Kidney (tissue), 14 donors: ENCODE data around the gene S100A4. TPM values are rescaled to one million over a fixed set of nuclear protein-coding genes. Genes with fewer than 3 reads are reported as not detected.
A peak's percentile ranks its signal among the peaks of the same experiment; 100 is the strongest.

Source experiments
- DNase-seq, 5 donors: peaks; one replicate each; pipeline ENCODE4 v3.0.0-alpha.2; 2013 to 2020
- FAIRE-seq: peaks from 2 replicates; lab custom pipeline; 2012; peaks lifted over from hg19 to GRCh38; lab: Jason Lieb, UNC
- H3K27ac ChIP-seq, 2 donors: one replicate each; pipeline ENCODE4 v1.7.0; 2013; ENCODE audit warnings: low read depth in 2 of 2, low read length in 2 of 2, inconsistent platforms in 1 of 2
- H3K27me3 ChIP-seq: one replicate; pipeline ENCODE4 v1.7.1; 2013; ENCODE audit warnings: low read length, inconsistent platforms; ENCODE audit not compliant: control insufficient read depth, insufficient read depth
- H3K36me3 ChIP-seq, 3 donors: one replicate each; pipeline versions ENCODE4 v1.7.0 to v1.7.1; 2013; ENCODE audit warnings: low read length in 3 of 3, control low read depth in 1 of 3, inconsistent platforms in 1 of 3; ENCODE audit not compliant: insufficient read depth in 3 of 3, control insufficient read depth in 2 of 3
- H3K4me1 ChIP-seq, 3 donors: one replicate each; pipeline versions ENCODE4 v1.7.0 to v1.7.1; 2013; ENCODE audit warnings: low read length in 3 of 3, inconsistent platforms in 1 of 3, low read depth in 1 of 3; ENCODE audit not compliant: control insufficient read depth in 2 of 3, insufficient read depth in 2 of 3
- H3K4me3 ChIP-seq, 3 donors: one replicate each; pipeline versions ENCODE4 v1.7.0 to v1.8.1; 2013; ENCODE audit warnings: low read length in 3 of 3, control low read depth in 1 of 3, inconsistent platforms in 1 of 3
- H3K9ac ChIP-seq, 3 donors: one replicate each; pipeline versions ENCODE4 v1.7.0 to v1.7.1; 2013; ENCODE audit warnings: low read length in 3 of 3, control low read depth in 1 of 3, inconsistent platforms in 1 of 3
- H3K9me3 ChIP-seq, 3 donors: one replicate each; pipeline versions ENCODE4 v1.7.0 to v1.7.1; 2013; ENCODE audit warnings: low read length in 3 of 3, control low read depth in 1 of 3, inconsistent platforms in 1 of 3; ENCODE audit not compliant: control insufficient read depth in 2 of 3, insufficient read depth in 1 of 3
- CTCF ChIP-seq: IDR thresholded peaks from 3 replicates; pipeline ENCODE4 v1.5.1; 2012; ENCODE audit warnings: mild to moderate bottlenecking, moderate library complexity, borderline replicate concordance; ENCODE audit not compliant: insufficient read depth; ENCODE audit errors: extremely low read depth
- intact Hi-C: fragments of 100-400 bp; cut with DNase I; formaldehyde crosslinking; loops from one replicate; pipeline ENCODE4 v1.11.1; 2022
- polyA plus RNA-seq: library from polyadenylated mRNA; stranded (reverse); fragments of 350-450 nt; fragmentation: Illumina TruSeq; extraction: RNeasy Lipid Tissue Mini Kit (QIAGEN cat#74804); gene quantifications from one replicate; pipeline ENCODE4 v1.2.3, GENCODE V29; 2014; ENCODE audit warnings: low read depth, low replicate concordance; ENCODE audit not compliant: insufficient read depth
- total RNA-seq: library from RNA; stranded (reverse); fragmentation: NEBNext Ultra II Directional; extraction: Animal tissue kit (Norgen Biotek cat#: 25700); gene quantifications from one replicate; pipeline ENCODE4 v1.2.1, GENCODE V29; 2021
- donor health status: control.
- donor health status: control.
- donor health status: control.
- donor health status: control.
- donor health status: control.
- donor health status: DM: yes; HTN: yes; CAD: no.
- donor health status: Normal renal cell carcinoma (clear cell type).

S100A4 gene
- total and polyA plus RNA-seq, 2 donors from 2014 or later: 141 to 204 TPM

- no peaks in the 10 kb centered on the region for H3K27me3 ChIP-seq
- peak overlapping the region; percentile 71 to 83 for H3K27ac ChIP-seq
- peaks cover 0 to 30% (median 9%) of the 10 kb centered on the region in 3 donors for H3K4me1 ChIP-seq
- intact Hi-C loops: no loop called here
- DNase-seq (peak in 2 of 5 donors; percentile 43 to 53), FAIRE-seq (no peak)
- H3K36me3 ChIP-seq: no peaks in the 10 kb centered on the region
- no peak for TF ChIP-seq CTCF
- H3K9ac ChIP-seq: peak overlapping the region in 1 of 3 donors; percentile 14
- H3K9me3 ChIP-seq: no peaks in the 10 kb centered on the region
- no peak overlapping the region for H3K4me3 ChIP-seq
Measured at GRCh38 chr1:153553830-153554541, 8.4 kb upstream of the S100A4 start.

- Histone ChIP-seq H3K4me1 (peaks cover 0 to 34% (median 9%) of the 10 kb centered on the region in 3 donors), H3K4me3 (no peak overlapping the region), H3K27me3 (no peaks in the 10 kb centered on the region), H3K9ac (peak overlapping the region in 1 of 3 donors; percentile 14), H3K9me3 (no peaks in the 10 kb centered on the region), H3K27ac (peak overlapping the region; percentile 71 to 83), H3K36me3 (no peaks in the 10 kb centered on the region)
- FAIRE-seq (no peak), DNase-seq (peak in 2 of 5 donors; percentile 26 to 48)
- no peak for TF ChIP-seq CTCF
- intact Hi-C loops: no loop called here
Measured at GRCh38 chr1:153553096-153553495, 7.5 kb upstream of the S100A4 start.

- Histone ChIP-seq H3K9me3 (no peaks in the 10 kb centered on the region), H3K27ac (no peak overlapping the region), H3K36me3 (no peaks in the 10 kb centered on the region), H3K27me3 (no peaks in the 10 kb centered on the region), H3K4me1 (peaks cover 0 to 38% (median 9%) of the 10 kb centered on the region in 3 donors), H3K4me3 (no peak overlapping the region), H3K9ac (no peak overlapping the region)
- no peak for TF ChIP-seq CTCF
- peak in 2 of 5 donors; percentile 27 to 59 for DNase-seq
- FAIRE-seq: no peak
- intact Hi-C loops: no loop called here
Measured at GRCh38 chr1:153552335-153552734, 6.7 kb upstream of the S100A4 start.
